Activated CD8-positive, alpha-beta memory T cell treated with anti-CD3 and anti-CD28 coated beads for 24 hours (primary cell): ENCODE results near the gene SALL1.

ENCODE experiments used
- DNase-seq: peaks from one replicate; pipeline ENCODE4 v3.0.0-alpha.2; 2020

Gene SALL1

DNA sequence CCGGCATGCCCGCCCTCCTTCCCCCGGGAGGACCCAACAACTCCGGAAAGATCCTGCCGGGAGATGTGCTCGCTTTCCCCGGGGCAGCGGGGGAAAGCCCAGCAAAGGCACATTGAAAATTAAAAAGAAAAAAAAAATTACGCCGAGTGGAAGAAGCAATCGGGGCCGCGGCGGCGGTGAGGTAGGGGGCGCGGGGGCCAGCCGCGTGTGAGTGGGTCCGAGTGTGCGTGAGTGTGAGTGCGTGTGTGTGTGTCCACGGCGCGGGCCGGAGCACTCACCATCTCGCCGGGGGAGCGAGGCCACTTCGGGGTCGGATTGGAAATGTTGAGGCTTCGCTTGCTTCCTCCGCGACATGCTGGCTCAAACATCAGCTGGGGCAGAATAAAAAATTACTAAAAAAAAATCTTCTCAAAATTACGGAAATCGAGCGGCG is at the start of gene SALL1:
TSS of gene SALL1 (minus strand) at position 383 of the 433 bp plus-strand sequence. CDS start at position 354, 29 bp downstream.
- DNase-seq = no peak

DNA sequence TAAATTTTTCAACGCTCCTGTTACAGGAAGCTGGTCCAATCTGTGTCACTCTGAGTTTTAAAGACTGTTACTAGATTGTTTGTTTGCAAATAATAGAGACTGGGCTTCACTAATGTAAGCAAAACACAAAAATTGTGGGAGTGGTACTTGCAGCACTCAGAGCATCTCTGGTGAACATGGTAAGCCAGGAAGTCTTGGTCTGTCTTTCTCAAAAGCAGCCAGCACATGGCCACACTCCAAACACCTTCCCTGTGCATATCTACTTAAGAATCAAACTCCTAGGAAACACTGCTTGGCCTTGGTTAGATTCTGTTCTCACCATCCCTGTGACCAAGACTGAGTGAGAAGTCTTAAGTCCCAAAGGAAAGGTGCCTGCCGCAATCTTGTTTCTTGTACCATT is 49.7 kb upstream of the SALL1 start:
- DNase-seq = no peak

DNA sequence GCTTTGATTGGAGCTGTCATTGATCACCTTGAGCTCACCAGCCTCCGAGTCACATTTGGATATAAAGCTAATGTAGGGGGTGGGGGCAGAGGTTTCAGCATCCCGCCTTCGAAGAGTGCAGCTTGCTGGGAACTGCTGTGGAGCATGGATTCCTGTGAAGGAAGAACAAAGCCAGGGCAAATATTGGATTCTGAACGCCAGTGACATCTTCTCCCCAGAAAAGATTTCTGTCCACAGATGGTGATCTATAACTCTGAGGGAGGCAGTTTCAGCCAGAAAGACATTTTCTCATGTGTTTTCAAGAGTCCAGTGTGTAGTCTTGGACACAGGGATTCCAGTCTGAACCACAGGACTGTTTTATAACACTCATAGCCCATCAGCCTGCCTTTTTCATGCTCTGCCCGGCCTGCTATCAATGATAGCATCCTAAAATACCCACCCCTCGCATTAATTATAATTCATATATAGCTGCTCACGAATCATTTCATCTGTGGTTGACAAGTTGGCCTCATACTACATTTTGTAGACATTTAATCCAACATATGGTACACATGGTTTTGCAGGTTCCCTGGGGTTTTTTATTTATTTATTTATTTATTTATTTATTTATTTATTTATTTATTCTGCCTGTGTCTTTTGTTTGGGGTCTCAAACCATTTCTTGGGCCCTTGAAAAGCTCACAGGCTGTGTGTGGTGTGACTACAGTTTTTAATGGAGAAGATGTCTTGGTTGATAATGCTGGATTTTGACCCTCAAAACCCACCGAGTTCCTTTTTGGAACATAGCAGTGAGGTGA is 47.1 kb upstream of the SALL1 start:
- no peak for DNase-seq

GRCh38 chr16:51193879-51194278 is 42.8 kb upstream of the SALL1 start:
- DNase-seq = no peak

GRCh38 chr16:51184702-51185433 is 33.8 kb upstream of the SALL1 start:
- no peak for DNase-seq

DNA sequence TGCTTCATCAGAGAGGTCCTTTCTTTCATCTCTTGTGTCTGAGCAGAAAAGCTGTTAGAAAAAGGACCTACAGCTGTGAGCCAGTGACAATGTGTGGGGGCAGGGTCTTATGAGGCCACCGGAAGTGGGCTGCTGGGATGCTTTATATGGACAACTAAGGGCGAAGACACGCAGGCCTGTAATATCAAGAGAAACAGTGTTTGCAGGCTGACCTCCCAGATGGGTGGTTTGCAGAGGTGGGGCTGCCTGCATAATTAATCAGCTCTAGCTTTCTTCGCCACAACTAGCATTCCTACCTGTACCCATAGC is 30.4 kb upstream of the SALL1 start:
- DNase-seq = no peak

- DNase-seq = no peak
These were observed 29.8 kb upstream of the SALL1 start for GRCh38 chr16:51180719-51181502.

- DNase-seq = no peak
These were observed 24.0 kb upstream of the SALL1 start for GRCh38 chr16:51175081-51175480.

GRCh38 chr16:51172368-51172767 is 21.3 kb upstream of the SALL1 start:
- DNase-seq = no peak

- DNase-seq = no peak
These were observed 17.7 kb upstream of the SALL1 start for GRCh38 chr16:51168755-51169154.

GRCh38 chr16:51167170-51167895 is 16.3 kb upstream of the SALL1 start:
- no peak for DNase-seq

- DNase-seq = no peak
These were observed 15.5 kb upstream of the SALL1 start for GRCh38 chr16:51166541-51166940.

DNA sequence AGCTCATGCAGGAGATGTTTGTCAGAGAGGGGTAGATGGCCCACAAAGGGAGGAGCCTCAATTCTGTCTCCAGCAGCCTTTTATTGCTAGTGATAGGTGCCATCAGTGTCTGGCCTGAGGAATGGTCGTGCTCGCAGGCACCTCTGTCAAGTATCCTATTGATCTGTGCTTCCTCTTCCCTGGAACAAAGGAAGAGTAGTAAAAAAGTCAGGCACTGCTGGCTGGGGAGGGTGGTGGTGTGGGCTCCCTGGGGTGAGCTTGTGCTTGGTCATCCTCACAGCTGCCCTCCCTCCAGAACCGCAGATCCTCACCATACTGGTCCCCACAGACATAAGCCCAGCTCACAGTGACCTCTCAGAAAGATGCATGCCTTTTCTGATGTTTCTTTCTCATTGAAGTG is 15.0 kb upstream of the SALL1 start:
- no peak for DNase-seq

DNA sequence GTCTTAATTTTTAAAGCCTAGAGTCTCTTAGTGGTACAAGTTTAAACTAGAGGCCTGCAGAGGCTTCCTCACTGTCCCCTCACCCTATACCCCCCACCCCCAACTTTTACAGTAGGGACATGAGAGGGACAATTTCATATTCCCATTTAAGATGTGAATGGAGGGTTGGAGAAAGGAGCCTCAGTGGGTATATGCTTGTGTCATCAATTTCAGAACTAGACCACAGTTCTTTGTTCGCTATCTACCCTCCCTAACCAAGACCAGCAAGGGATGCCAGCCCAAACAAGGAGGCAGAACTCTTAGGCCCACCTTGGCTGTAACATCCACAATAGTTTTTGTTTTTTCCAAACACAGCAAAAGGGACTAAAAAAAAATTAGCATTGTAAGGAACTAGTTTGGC is 14.0 kb upstream of the SALL1 start:
- no peak for DNase-seq

DNA sequence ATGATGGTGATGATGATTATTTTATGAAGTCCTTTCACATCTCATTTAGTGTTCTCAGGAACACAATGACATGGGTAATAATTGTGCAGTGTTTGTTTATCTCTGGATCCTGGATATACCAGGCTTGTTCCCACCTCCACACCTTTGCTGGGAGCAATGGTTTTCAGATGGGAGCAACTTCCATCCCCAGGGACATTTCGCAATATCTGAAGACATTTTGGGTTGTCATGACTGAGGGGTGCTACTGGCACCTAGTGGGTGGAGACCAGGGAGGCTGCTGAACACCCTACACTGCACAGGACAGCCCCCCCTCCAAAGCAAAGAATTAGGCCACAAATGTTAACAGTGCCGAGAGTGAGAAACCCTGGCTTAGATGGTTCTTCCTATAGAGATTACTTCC is 13.5 kb upstream of the SALL1 start:
- no peak for DNase-seq

DNA sequence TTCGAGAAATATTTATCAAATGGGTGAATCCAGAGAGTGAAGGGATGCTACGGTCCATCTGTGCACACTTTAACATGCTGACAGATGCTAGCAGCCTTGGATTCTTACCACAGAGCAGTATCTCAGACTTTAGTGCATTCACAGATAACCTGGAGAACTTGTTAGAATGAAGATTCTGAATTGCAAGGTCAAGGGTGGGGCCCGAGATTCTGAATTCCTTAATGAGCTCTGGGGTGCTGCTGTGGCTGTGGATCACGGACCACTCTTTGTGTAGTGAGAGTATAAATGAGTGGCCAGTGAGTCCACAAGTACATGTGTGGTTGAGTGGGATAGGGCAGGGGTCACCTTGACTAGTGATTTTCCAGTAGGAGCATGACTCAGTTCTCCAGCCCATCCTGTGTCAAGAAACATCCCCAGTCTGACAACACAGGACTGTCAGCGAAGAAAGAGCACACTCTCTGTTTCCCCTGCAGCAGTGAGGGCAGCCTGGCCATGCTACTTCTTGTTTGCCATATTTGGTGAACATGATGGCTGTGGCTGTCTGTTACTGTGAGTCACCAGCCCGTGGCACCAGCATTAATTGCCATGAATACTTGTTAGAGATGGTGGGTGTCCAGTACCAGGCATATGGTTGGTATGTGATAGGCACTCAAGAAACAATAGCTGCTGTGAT is 13.0 kb upstream of the SALL1 start:
- DNase-seq = no peak

DNA sequence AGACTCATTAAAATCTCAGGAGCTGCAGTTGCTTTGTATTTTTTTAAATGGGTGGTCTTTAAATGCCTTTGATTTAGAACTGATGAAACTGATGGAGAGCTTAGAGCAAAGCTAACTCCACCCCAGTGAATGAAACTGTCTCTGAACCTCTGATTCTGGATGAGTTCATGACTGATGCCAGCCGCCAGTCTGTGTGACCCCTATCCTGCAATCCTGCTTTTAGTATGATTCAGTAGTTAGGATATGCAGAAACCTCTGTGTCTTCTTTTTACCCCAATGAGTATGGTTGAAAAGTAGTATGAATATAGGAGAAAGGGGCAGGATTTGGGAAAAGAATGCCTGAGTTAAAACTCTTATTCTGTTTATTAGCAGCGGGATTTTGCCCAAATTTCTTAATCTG is 12.3 kb upstream of the SALL1 start:
- no peak for DNase-seq

DNA sequence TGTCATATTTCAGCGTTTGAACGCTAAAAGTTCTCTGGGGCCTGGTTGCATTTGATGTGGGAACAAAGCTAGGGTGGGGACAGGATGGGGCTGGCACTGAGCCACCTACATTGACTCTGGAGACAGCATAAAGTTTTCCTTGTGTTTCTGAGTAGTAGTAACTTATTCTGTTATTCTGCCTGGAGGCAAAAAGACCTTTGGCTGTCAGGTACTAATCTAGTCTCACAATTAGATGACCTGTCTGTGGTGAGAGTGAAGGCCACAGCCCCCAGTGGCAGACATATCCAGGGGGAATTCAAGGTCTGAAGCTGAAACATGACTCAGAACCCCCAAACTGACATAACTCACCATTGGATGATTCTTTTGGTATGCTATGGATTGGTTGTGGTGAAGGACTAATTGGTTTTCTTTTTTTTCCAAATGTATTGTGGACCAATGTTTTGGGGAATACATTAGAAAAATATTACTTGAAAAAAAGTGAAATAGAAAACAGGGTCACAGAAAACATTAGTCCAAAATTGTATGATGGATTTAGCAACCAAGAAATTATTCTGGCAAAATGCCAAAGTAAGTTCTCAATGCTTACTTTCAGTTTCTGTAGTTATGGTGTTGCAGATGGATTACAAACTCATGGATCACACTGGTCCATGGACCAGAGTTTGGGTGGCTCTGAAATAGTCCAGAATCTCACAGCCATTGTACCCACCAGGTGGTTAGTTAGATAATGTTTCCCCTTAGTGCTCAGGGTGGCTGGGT is 10.5 kb upstream of the SALL1 start:
- no peak for DNase-seq

DNA sequence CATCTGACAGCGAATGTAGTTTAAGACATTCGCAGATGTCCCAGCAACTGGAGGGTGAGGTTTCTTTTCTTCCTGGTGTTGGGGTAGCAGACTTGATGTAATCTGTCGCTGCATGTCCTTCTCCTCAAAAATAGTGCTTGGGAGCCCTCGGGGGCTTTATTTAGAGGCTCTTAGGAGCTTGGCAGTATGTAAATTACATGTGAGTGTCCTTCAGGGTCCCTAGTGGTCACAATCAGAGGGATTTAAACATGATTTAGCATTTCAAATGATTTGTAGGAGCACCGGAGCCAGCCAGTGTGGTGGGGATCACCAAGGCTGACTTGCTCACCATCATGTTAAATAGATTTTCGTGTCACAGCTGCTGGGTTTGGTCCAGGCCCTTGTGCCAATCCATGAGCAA is 8.8 kb upstream of the SALL1 start:
- no peak for DNase-seq

- no peak for DNase-seq
These were observed 8.2 kb upstream of the SALL1 start for GRCh38 chr16:51159296-51159695.

DNA sequence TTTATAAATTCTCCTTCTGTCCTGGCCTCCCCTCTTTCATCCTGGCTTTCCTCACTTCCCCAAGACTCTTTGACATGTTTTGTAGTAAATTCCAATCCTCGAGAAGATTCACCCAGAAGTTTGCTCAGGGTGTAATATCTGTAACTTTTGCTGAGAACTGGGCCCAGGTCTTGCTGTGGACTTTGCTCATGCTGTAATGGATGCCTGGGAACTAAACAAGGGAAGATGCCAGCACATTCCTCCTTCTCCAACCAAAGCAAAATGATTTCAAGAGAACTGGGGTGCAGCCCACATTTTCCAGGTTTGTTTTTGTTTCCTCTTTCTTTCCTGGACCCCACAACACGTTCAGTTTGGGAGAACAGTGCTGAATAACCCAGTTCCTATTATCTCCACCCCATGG is 6.6 kb upstream of the SALL1 start:
- no peak for DNase-seq

- DNase-seq = no peak
These were observed 5.7 kb upstream of the SALL1 start for GRCh38 chr16:51156807-51157200.
